Mesenteric fat pad (tissue), 1 donor: ENCODE measurements around the gene R3HDML. TPM values are rescaled to one million over a fixed set of nuclear protein-coding genes. Genes with fewer than 3 reads are reported as not detected.
A peak's percentile ranks its signal among the peaks of the same experiment; 100 is the strongest.
"Not testable (repeated sequence)": the region's sequence is repeated elsewhere in the genome, so short reads cannot be mapped to it uniquely, and the experiment has no call there.

Experiments used
- DNase-seq: peaks from one replicate; pipeline ENCODE4 v3.0.0-alpha.2; 2020; ENCODE audit warnings: low spot score
- total RNA-seq: library from RNA; stranded (reverse); fragmentation: NEBNext Ultra II Directional; extraction: Animal tissue kit (Norgen Biotek cat#: 25700); gene quantifications from one replicate; pipeline ENCODE4 v1.2.1, GENCODE V29; 2021
- donor health status: DM: yes; HTN: yes; CAD: no.

R3HDML gene
- total RNA-seq, 1 donor from 2014 or later = not detected

GRCh38 chr20:44327748-44328147 is 9.1 kb upstream of the R3HDML start:
- not testable (repeated sequence) for DNase-seq

GRCh38 chr20:44328428-44328827 is 8.4 kb upstream of the R3HDML start:
- no peak for DNase-seq

GRCh38 chr20:44331201-44331600 is 5.6 kb upstream of the R3HDML start:
- DNase-seq = no peak

- no peak for DNase-seq
These were observed 2.5 kb upstream of the R3HDML start for GRCh38 chr20:44334306-44334705.

- DNase-seq = no peak
These were observed 2.1 kb upstream of the R3HDML start for GRCh38 chr20:44334709-44335108.

- DNase-seq = no peak
These were observed 1.2 kb upstream of the R3HDML start for GRCh38 chr20:44335675-44336074.

GRCh38 chr20:44336086-44336485 is 757 bp upstream of the R3HDML start:
- peak; percentile 51 for DNase-seq

GRCh38 chr20:44342248-44342647 is 5.4 kb downstream of the R3HDML start:
- DNase-seq = no peak

GRCh38 chr20:44343162-44343675 is 6.4 kb downstream of the R3HDML start:
- no peak for DNase-seq

GRCh38 chr20:44344723-44345122 is 7.9 kb downstream of the R3HDML start:
- DNase-seq = no peak

- no peak for DNase-seq
These were observed 8.3 kb downstream of the R3HDML start for GRCh38 chr20:44345147-44345546.

GRCh38 chr20:44345941-44346340 is 9.1 kb downstream of the R3HDML start:
- DNase-seq = not testable (repeated sequence)

- no peak for DNase-seq
These were observed 11.4 kb downstream of the R3HDML start for GRCh38 chr20:44348168-44348659.

- no peak for DNase-seq
These were observed 12.5 kb downstream of the R3HDML start for GRCh38 chr20:44349349-44349748.

- no peak for DNase-seq
These were observed 13.7 kb downstream of the R3HDML start for GRCh38 chr20:44350567-44350966.

GRCh38 chr20:44354979-44355497 is 18.2 kb downstream of the R3HDML start:
- DNase-seq = no peak

- no peak for DNase-seq
These were observed 18.9 kb downstream of the R3HDML start, which contains the start of gene HNF4A for GRCh38 chr20:44355498-44356352. HNF4A (plus strand) TSS chr20:44355699; CDS start chr20:44355805, 106 bp downstream.

GRCh38 chr20:44356353-44356723 is 19.5 kb downstream of the R3HDML start:
- DNase-seq = no peak

GRCh38 chr20:44357020-44357419 is 20.2 kb downstream of the R3HDML start:
- DNase-seq = no peak

GRCh38 chr20:44357555-44358125 is 20.8 kb downstream of the R3HDML start:
- DNase-seq = no peak

- no peak for DNase-seq
These were observed 21.9 kb downstream of the R3HDML start for GRCh38 chr20:44358776-44359175.

GRCh38 chr20:44360221-44360620 is 23.4 kb downstream of the R3HDML start:
- DNase-seq = no peak
